Kidney tubule cell (primary cell): ENCODE measurements around the gene CHST9.
"Not testable (repeated sequence)": the region's sequence is repeated elsewhere in the genome, so short reads cannot be mapped to it uniquely, and the experiment has no call there.

ENCODE experiments used
- DNase-seq: peaks from one replicate; pipeline ENCODE4 v3.0.0-alpha.2; 2018; ENCODE audit warnings: low spot score

CHST9 gene

GRCh38 chr18:27171993-27172392 is 13.1 kb downstream of the CHST9 start:
- no peak for DNase-seq

- no peak for DNase-seq
Measured at GRCh38 chr18:27165412-27165811, 19.7 kb downstream of the CHST9 start.

- no peak for DNase-seq
Measured at GRCh38 chr18:27164905-27165304, 20.2 kb downstream of the CHST9 start.

GRCh38 chr18:27163197-27163716 is 21.9 kb downstream of the CHST9 start:
- DNase-seq = not testable (repeated sequence)

- not testable (repeated sequence) for DNase-seq
Measured at GRCh38 chr18:27149240-27149639, 35.9 kb downstream of the CHST9 start.

GRCh38 chr18:27144672-27145071 is 40.4 kb downstream of the CHST9 start:
- DNase-seq = peak; percentile 74

- peak; percentile 65 for DNase-seq
Measured at GRCh38 chr18:27143580-27144287, 41.4 kb downstream of the CHST9 start.

- no peak for DNase-seq
Measured at GRCh38 chr18:27142891-27143290, 42.2 kb downstream of the CHST9 start.

- DNase-seq = no peak
Measured at GRCh38 chr18:27141876-27142275, 43.2 kb downstream of the CHST9 start.

GRCh38 chr18:27138079-27138478 is 47.0 kb downstream of the CHST9 start:
- DNase-seq = no peak

- DNase-seq = peak; percentile 97
Measured at GRCh38 chr18:27136208-27136535, 48.9 kb downstream of the CHST9 start.

- peak; percentile 76 for DNase-seq
Measured at GRCh38 chr18:27135504-27136207, 49.5 kb downstream of the CHST9 start.

- DNase-seq = no peak
Measured at GRCh38 chr18:27130065-27130630, 55.0 kb downstream of the CHST9 start.

- DNase-seq = no peak
Measured at GRCh38 chr18:27124196-27124595, 60.9 kb downstream of the CHST9 start.

GRCh38 chr18:27121108-27121507 is 64.0 kb downstream of the CHST9 start:
- DNase-seq = peak; percentile 73

- peak; percentile 81 for DNase-seq
Measured at GRCh38 chr18:27120246-27120645, 64.9 kb downstream of the CHST9 start.

- peak; percentile 16 for DNase-seq
Measured at GRCh38 chr18:27118973-27119372, 66.1 kb downstream of the CHST9 start.

- DNase-seq = no peak
Measured at GRCh38 chr18:27114842-27115241, 70.3 kb downstream of the CHST9 start.

GRCh38 chr18:27113358-27113757 is 71.8 kb downstream of the CHST9 start:
- no peak for DNase-seq

GRCh38 chr18:27110319-27110718 is 74.8 kb downstream of the CHST9 start:
- DNase-seq = no peak

GRCh38 chr18:27109451-27109850 is 75.7 kb downstream of the CHST9 start:
- no peak for DNase-seq

GRCh38 chr18:27108842-27109241 is 76.3 kb downstream of the CHST9 start:
- DNase-seq = no peak

- DNase-seq = no peak
Measured at GRCh38 chr18:27104743-27105142, 80.4 kb downstream of the CHST9 start.
